Measurements from ENCODE around the gene CRACDL. TPM values are rescaled to one million over a fixed set of nuclear protein-coding genes. Genes with fewer than 3 reads are reported as not detected.

Gene CRACDL
- total and polyA plus RNA-seq, 2 donors (not counting 3 experiments of a cell fraction or from before 2014, with no cell fraction given): 0.92 to 6.3 TPM

GRCh38 chr2:98816281-98816680 is 119.7 kb downstream of the CRACDL start:
- H3K4me3 ChIP-seq (replicated peaks in 1 of 3; ENCODE audit: insufficient read depth in 1 of 3, low read depth in 1 of 3, low read length in 3 of 3): no peak overlapping the region
- no peaks in the 10 kb centered on the region for H3K79me2 ChIP-seq (ENCODE audit: control insufficient read depth, insufficient read depth, low read length)
- dilution Hi-C loops (cut with MboI; ENCODE audit: extremely low pct_ligation_motif_present, low sequenced_read_pairs) (no loop called here), intact Hi-C loops (cut with micrococcal nuclease) (no loop called here)
- CTCF ChIA-PET: interaction anchor here (1.1 kb wide), 1 partner anchor 167 kb away, joined by 3 read pairs; no protein-coding TSS in a partner anchor
- no peak overlapping the region for H3K4me2 ChIP-seq (ENCODE audit: insufficient read depth, low read length)
- H3K27me3 ChIP-seq (ENCODE audit: control insufficient read depth in 2 of 2, insufficient read depth in 2 of 2, low read length in 2 of 2): no peaks in the 10 kb centered on the region
- no peaks in the 10 kb centered on the region for H4K20me1 ChIP-seq (replicated peaks; ENCODE audit: control insufficient read depth, extremely low read depth, insufficient read depth, low read length)
- no peak overlapping the region for H3K9ac ChIP-seq (replicated peaks; ENCODE audit: extremely low read depth, insufficient read depth, low read length)
- POLR2A ChIA-PET: no interaction called here
- H3K9me3 ChIP-seq (replicated peaks; ENCODE audit: control insufficient read depth, insufficient read depth, low read length): no peaks in the 10 kb centered on the region
- DNase-seq (ENCODE audit: low read depth, low spot score) (no peak), FAIRE-seq (peak; percentile 21)
- TF ChIP-seq POLR2AphosphoS5 (IDR thresholded peaks at IDR 0.05; ENCODE audit: insufficient read depth, low read depth, low read length): no peak
- no peak for TF ChIP-seq MYC (IDR thresholded peaks at IDR 0.05; ENCODE audit: low read depth, low read length)
- TF ChIP-seq, protein P1, sequence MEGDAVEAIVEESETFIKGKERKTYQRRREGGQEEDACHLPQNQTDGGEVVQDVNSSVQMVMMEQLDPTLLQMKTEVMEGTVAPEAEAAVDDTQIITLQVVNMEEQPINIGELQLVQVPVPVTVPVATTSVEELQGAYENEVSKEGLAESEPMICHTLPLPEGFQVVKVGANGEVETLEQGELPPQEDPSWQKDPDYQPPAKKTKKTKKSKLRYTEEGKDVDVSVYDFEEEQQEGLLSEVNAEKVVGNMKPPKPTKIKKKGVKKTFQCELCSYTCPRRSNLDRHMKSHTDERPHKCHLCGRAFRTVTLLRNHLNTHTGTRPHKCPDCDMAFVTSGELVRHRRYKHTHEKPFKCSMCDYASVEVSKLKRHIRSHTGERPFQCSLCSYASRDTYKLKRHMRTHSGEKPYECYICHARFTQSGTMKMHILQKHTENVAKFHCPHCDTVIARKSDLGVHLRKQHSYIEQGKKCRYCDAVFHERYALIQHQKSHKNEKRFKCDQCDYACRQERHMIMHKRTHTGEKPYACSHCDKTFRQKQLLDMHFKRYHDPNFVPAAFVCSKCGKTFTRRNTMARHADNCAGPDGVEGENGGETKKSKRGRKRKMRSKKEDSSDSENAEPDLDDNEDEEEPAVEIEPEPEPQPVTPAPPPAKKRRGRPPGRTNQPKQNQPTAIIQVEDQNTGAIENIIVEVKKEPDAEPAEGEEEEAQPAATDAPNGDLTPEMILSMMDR (IDR thresholded peaks at IDR 0.05; ENCODE audit: extremely low read depth in 1 of 2, insufficient read depth in 1 of 2, low read depth in 1 of 2, low read length in 2 of 2): no peak
- TF ChIP-seq JUN (IDR thresholded peaks at IDR 0.05; ENCODE audit: borderline replicate concordance, insufficient read depth, insufficient read length, low read depth): no peak
- TF ChIP-seq FOS (IDR thresholded peaks at IDR 0.05; ENCODE audit: borderline replicate concordance, insufficient read depth, low read length): no peak
- H3K27ac ChIP-seq (ENCODE audit: insufficient read depth, low read depth, low read length): no peak overlapping the region
- H3K4me1 ChIP-seq (ENCODE audit: control insufficient read depth, extremely low read depth, insufficient read depth, low read length): peaks cover 11% of the 10 kb centered on the region
- no peaks in the 10 kb centered on the region for H3K36me3 ChIP-seq (ENCODE audit: control insufficient read depth in 2 of 2, extremely low read depth in 1 of 2, insufficient read depth in 2 of 2, low read length in 2 of 2)
- no peak overlapping the region for H2AFZ ChIP-seq (ENCODE audit: low read depth, low read length)
- H3K9me1 ChIP-seq (replicated peaks; ENCODE audit: control insufficient read depth, extremely low read depth, insufficient read depth, low read length): no peaks in the 10 kb centered on the region
- no TSS peak for BruUV-seq (replicated peaks)

GRCh38 chr2:98815795-98816194 is 120.2 kb downstream of the CRACDL start:
- no peak for FAIRE-seq
- no peak overlapping the region for H3K4me3 ChIP-seq (replicated peaks in 1 of 3; ENCODE audit: insufficient read depth in 1 of 3, low read depth in 1 of 3, low read length in 3 of 3)
- no peaks in the 10 kb centered on the region for H3K27me3 ChIP-seq (ENCODE audit: control insufficient read depth in 2 of 2, insufficient read depth in 2 of 2, low read length in 2 of 2)
- no peaks in the 10 kb centered on the region for H3K36me3 ChIP-seq (ENCODE audit: control insufficient read depth in 2 of 2, extremely low read depth in 1 of 2, insufficient read depth in 2 of 2, low read length in 2 of 2)
- no peaks in the 10 kb centered on the region for H4K20me1 ChIP-seq (replicated peaks; ENCODE audit: control insufficient read depth, extremely low read depth, insufficient read depth, low read length)
- no peaks in the 10 kb centered on the region for H3K9me3 ChIP-seq (replicated peaks; ENCODE audit: control insufficient read depth, insufficient read depth, low read length)
- TF ChIP-seq JUN (IDR thresholded peaks at IDR 0.05; ENCODE audit: borderline replicate concordance, insufficient read depth, insufficient read length, low read depth) (no peak), EZH2 (IDR thresholded peaks at IDR 0.05; ENCODE audit: borderline replicate concordance, low read depth, low read length, severe bottlenecking) (no peak), FOS (IDR thresholded peaks at IDR 0.05; ENCODE audit: borderline replicate concordance, insufficient read depth, low read length) (no peak)
- TF ChIP-seq, protein P2, sequence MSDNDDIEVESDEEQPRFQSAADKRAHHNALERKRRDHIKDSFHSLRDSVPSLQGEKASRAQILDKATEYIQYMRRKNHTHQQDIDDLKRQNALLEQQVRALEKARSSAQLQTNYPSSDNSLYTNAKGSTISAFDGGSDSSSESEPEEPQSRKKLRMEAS (IDR thresholded peaks at IDR 0.05; ENCODE audit: insufficient read depth, insufficient read length): no peak
- H3K79me2 ChIP-seq (ENCODE audit: control insufficient read depth, insufficient read depth, low read length): no peaks in the 10 kb centered on the region
- no peaks in the 10 kb centered on the region for H3K9me1 ChIP-seq (replicated peaks; ENCODE audit: control insufficient read depth, extremely low read depth, insufficient read depth, low read length)
- no peak overlapping the region for H3K9ac ChIP-seq (replicated peaks; ENCODE audit: extremely low read depth, insufficient read depth, low read length)
- H3K4me2 ChIP-seq (ENCODE audit: insufficient read depth, low read length): no peak overlapping the region
- intact Hi-C loops (cut with micrococcal nuclease) (no loop called here), dilution Hi-C loops (cut with MboI; ENCODE audit: extremely low pct_ligation_motif_present, low sequenced_read_pairs) (no loop called here)
- H2AFZ ChIP-seq (ENCODE audit: low read depth, low read length): no peak overlapping the region
- no peak overlapping the region for H3K27ac ChIP-seq (ENCODE audit: insufficient read depth, low read depth, low read length)
- peaks cover 8% of the 10 kb centered on the region for H3K4me1 ChIP-seq (ENCODE audit: control insufficient read depth, extremely low read depth, insufficient read depth, low read length)
- BruUV-seq (replicated peaks): no TSS peak
- DNase-seq (ENCODE audit: low read depth, low spot score): no peak
- ChIA-PET CTCF (interaction anchor here (1.1 kb wide), 2 partner anchors 85 to 166 kb away, joined by 3 read pairs; partner anchors contain the start of gene MGAT4A), POLR2A (no interaction called here)
